Retina (tissue), 1 donor: ENCODE data around the gene NPAS2.

Experiments
- DNase-seq: peaks from one replicate; pipeline ENCODE4 v3.0.0-alpha.2; 2016

NPAS2 gene

GRCh38 chr2:100887713-100888495 is 68.0 kb downstream of the NPAS2 start:
- peak; percentile 68 for DNase-seq

- no peak for DNase-seq
Observed at GRCh38 chr2:100888601-100889000, 68.7 kb downstream of the NPAS2 start.

GRCh38 chr2:100889286-100889685 is 69.3 kb downstream of the NPAS2 start:
- DNase-seq: no peak

- DNase-seq: no peak
Observed at GRCh38 chr2:100891906-100892642, 72.1 kb downstream of the NPAS2 start.

- DNase-seq: no peak
Observed at GRCh38 chr2:100893392-100894104, 73.6 kb downstream of the NPAS2 start.

GRCh38 chr2:100894105-100894795 is 74.3 kb downstream of the NPAS2 start:
- no peak for DNase-seq

- no peak for DNase-seq
Observed at GRCh38 chr2:100894796-100895156, 74.8 kb downstream of the NPAS2 start.

- DNase-seq: no peak
Observed at GRCh38 chr2:100895402-100895801, 75.5 kb downstream of the NPAS2 start.

GRCh38 chr2:100895934-100896685 is 76.2 kb downstream of the NPAS2 start:
- no peak for DNase-seq

- DNase-seq: no peak
Observed at GRCh38 chr2:100898035-100898665, 78.2 kb downstream of the NPAS2 start.

- DNase-seq: no peak
Observed at GRCh38 chr2:100900156-100900795, 80.3 kb downstream of the NPAS2 start.

- DNase-seq: no peak
Observed at GRCh38 chr2:100902817-100903405, 83.0 kb downstream of the NPAS2 start.

- no peak for DNase-seq
Observed at GRCh38 chr2:100903534-100904258, 83.8 kb downstream of the NPAS2 start.

- DNase-seq: no peak
Observed at GRCh38 chr2:100905132-100905805, 85.3 kb downstream of the NPAS2 start.

- DNase-seq: no peak
Observed at GRCh38 chr2:100906131-100906530, 86.2 kb downstream of the NPAS2 start.

- DNase-seq: no peak
Observed at GRCh38 chr2:100906679-100907078, 86.7 kb downstream of the NPAS2 start.

- no peak for DNase-seq
Observed at GRCh38 chr2:100907832-100908231, 87.9 kb downstream of the NPAS2 start.

GRCh38 chr2:100909534-100910081 is 89.7 kb downstream of the NPAS2 start:
- peak; percentile 66 for DNase-seq

GRCh38 chr2:100910111-100910510 is 90.2 kb downstream of the NPAS2 start:
- no peak for DNase-seq
